A549 (cell line): Measurements from ENCODE around the gene CCL14. TPM values are rescaled to one million over a fixed set of nuclear protein-coding genes. Genes with fewer than 3 reads are reported as not detected.
"Not testable (repeated sequence)": the region's sequence is repeated elsewhere in the genome, so short reads cannot be mapped to it uniquely, and the experiment has no call there.

ENCODE experiments used
- ATAC-seq, 2 experiments: fragments of 200-7000 bp in 1 of 2; fragments of >200 bp in 1 of 2; cut with Nextera tagmentation in 1 of 2; cut with Tn5 transposase in 1 of 2; 3 replicates each; pipeline versions ENCODE4 v1.8.0 to v1.9.1; 2018 to 2020; ENCODE audit warnings: mild to moderate bottlenecking in 1 of 2, moderate library complexity in 1 of 2
- CTCF ChIA-PET: fragments of 300-600 bp; sonication (Branson Sonifier 250); formaldehyde crosslinking; extraction: SDS; loops from one replicate; lab custom pipeline; 2021; ENCODE audit warnings: antibody characterized with exemption, inconsistent platforms; lab: Yijun Ruan, JAX
- POLR2A ChIA-PET: fragments of 350-600 bp; formaldehyde crosslinking; extraction: SDS; loops from one replicate; lab custom pipeline; 2021; ENCODE audit warnings: antibody characterized with exemption, inconsistent platforms; lab: Yijun Ruan, JAX
- DNase-seq, 2 experiments: peaks; one replicate each; pipeline versions ENCODE4 v3.0.0 to v3.0.0-alpha.2; 2011 to 2016; ENCODE audit warnings: low read depth in 1 of 2, low spot score in 1 of 2
- FAIRE-seq: peaks from 2 replicates; lab custom pipeline; 2011; peaks lifted over from hg19 to GRCh38; lab: Jason Lieb, UNC
- H3K27ac ChIP-seq, 2 experiments: fragments of >200 bp; sonication (Bioruptor Twin); formaldehyde crosslinking; 3 replicates each; pipeline ENCODE4 v1.5.1; 2016 to 2017
- H3K4me1 ChIP-seq: fragments of >200 bp; sonication (Bioruptor Twin); formaldehyde crosslinking; 3 replicates; pipeline ENCODE4 v1.6.1; 2016
- H3K4me2 ChIP-seq: fragments of >200 bp; sonication (Bioruptor Twin); formaldehyde crosslinking; 3 replicates; pipeline ENCODE4 v1.6.1; 2016
- H3K4me3 ChIP-seq: fragments of >200 bp; sonication (Bioruptor Twin); formaldehyde crosslinking; 3 replicates; pipeline ENCODE4 v1.5.1; 2016
- H3K9me3 ChIP-seq: fragments of >200 bp; sonication (Bioruptor Twin); formaldehyde crosslinking; 3 replicates; pipeline ENCODE4 v1.6.1; 2016
- CBX8 ChIP-seq: fragments of 200-600 bp; sonication (generic); IDR thresholded peaks from 2 replicates; pipeline ENCODE4 v1.6.1; 2016
- CEBPB ChIP-seq, 2 experiments: fragments of >200 bp in 1 of 2; sonication (Bioruptor Twin) in 1 of 2; formaldehyde crosslinking in 1 of 2; IDR thresholded peaks; 2 replicates each; pipeline ENCODE4 v1.6.1; 2012 to 2016
- CHD4 ChIP-seq: fragments of 200-600 bp; sonication (generic); IDR thresholded peaks from 2 replicates; pipeline ENCODE4 v1.6.1; 2016; ENCODE audit warnings: antibody characterized with exemption, mild to moderate bottlenecking, borderline replicate concordance
- EHF ChIP-seq: fragments of 250-450 bp; sonication (Bioruptor Pico); IDR thresholded peaks from 2 replicates; pipeline ENCODE4 v1.5.0; 2020; ENCODE audit warnings: mild to moderate bottlenecking
- ELK1 ChIP-seq: fragments of 150-350 bp; IDR thresholded peaks from 2 replicates; pipeline ENCODE4 v1.6.1; 2014; ENCODE audit warnings: low read depth, mild to moderate bottlenecking, low read length
- HDAC2 ChIP-seq: fragments of 200-600 bp; sonication (generic); IDR thresholded peaks from 2 replicates; pipeline ENCODE4 v1.6.1; 2016
- HOXA7 ChIP-seq: fragments of 250-450 bp; sonication (Bioruptor Pico); IDR thresholded peaks from 2 replicates; pipeline ENCODE4 v1.5.0; 2020; ENCODE audit warnings: mild to moderate bottlenecking, moderate library complexity
- KDM5A ChIP-seq: fragments of 200-600 bp; sonication (generic); IDR thresholded peaks from 2 replicates; pipeline ENCODE4 v1.6.1; 2016; ENCODE audit warnings: antibody characterized with exemption, mild to moderate bottlenecking
- MAX ChIP-seq: IDR thresholded peaks from 2 replicates; pipeline ENCODE4 v1.6.1; 2012
- MYC ChIP-seq: IDR thresholded peaks from 2 replicates; pipeline ENCODE4 v1.6.1; 2012; ENCODE audit warnings: mild to moderate bottlenecking, inconsistent platforms, low read length, improper control_type of control experiment, borderline replicate concordance
- NPAS2 ChIP-seq: fragments of 250-450 bp; sonication (Bioruptor Pico); IDR thresholded peaks from 2 replicates; pipeline ENCODE4 v1.8.0; 2022; ENCODE audit warnings: mild to moderate bottlenecking, moderate library complexity, borderline replicate concordance
- POLR2A ChIP-seq: IDR thresholded peaks from 2 replicates; pipeline ENCODE4 v1.6.1; 2012; ENCODE audit warnings: mild to moderate bottlenecking, low read length
- RAD21 ChIP-seq, 2 experiments: fragments of >200 bp in 1 of 2; sonication (Bioruptor Twin) in 1 of 2; formaldehyde crosslinking in 1 of 2; IDR thresholded peaks in 1 of 2; conservative IDR thresholded peaks in 1 of 2; 2 replicates in 1 of 2; 3 replicates in 1 of 2; pipeline ENCODE4 v1.6.1; 2012 to 2018; ENCODE audit warnings: inconsistent platforms in 1 of 2
- SMC3 ChIP-seq: fragments of >200 bp; sonication (Bioruptor Twin); formaldehyde crosslinking; IDR thresholded peaks from 3 replicates; pipeline ENCODE4 v1.6.1; 2018; ENCODE audit warnings: inconsistent platforms
- SREBF2 ChIP-seq: fragments of 450-650 bp; IDR thresholded peaks from 2 replicates; pipeline ENCODE4 v1.6.1; 2014; ENCODE audit warnings: mild to moderate bottlenecking, moderate library complexity
- WGBS: methylation state at CpG from one replicate; pipeline ENCODE4 v1.1.6; 2017; ENCODE audit errors: missing lambda C conversion rate; 5-methylcytosine and 5-hydroxymethylcytosine counted together
- polyA plus RNA-seq, 4 experiments: library from polyadenylated mRNA; depleted of rRNA in 3 of 4; stranded (reverse); fragments of >200 nt; fragmentation: RNase III in 1 of 4; extraction: RNeasy Plus Mini Kit Qiagen cat#74134 plus additional on column Dnase treatment in 1 of 4; gene quantifications; 2 replicates in 3 of 4; 3 replicates in 1 of 4; pipeline ENCODE4 v1.2.3, GENCODE V29; 2011 to 2017
- TF ChIP-seq, protein P1 (sequence below): fragments of >200 bp; sonication (Bioruptor Twin); formaldehyde crosslinking; IDR thresholded peaks from 3 replicates; pipeline ENCODE4 v1.6.1; 2016
- TF ChIP-seq, protein P2 (sequence below): fragments of 200-600 bp; sonication (generic); IDR thresholded peaks from 2 replicates; pipeline ENCODE4 v1.6.1; 2016; ENCODE audit warnings: antibody characterized with exemption, mild to moderate bottlenecking, moderate library complexity

Gene CCL14
- polyA plus RNA-seq, 2 of the 4 experiments (the other 2 are of a cell fraction) = not detected

DNA sequence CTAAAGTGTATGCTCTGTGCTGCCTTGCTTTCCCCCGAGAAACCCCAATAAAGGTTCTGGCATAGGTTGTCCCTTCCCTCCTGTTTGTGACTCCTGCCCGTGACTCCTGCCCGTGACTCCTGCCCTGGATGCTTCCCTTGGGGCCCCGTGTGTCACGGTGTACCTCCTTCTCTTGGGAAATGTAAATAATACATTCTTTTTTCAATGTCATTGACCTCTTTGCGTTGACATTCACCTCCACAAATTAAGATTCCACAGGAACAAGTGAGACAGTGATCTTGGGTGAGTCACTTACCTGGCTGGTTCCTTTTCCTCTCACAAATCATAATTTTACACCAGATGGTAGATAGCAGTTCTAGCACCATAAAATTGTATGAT, 14.2 kb upstream of the CCL14 start:
- no peak for ATAC-seq
- no peak for TF ChIP-seq CBX8
- TF ChIP-seq EHF = no peak
- TF ChIP-seq NPAS2 (CRISPR knock-in tag) = no peak
- no peak for TF ChIP-seq HDAC2
- no peak for TF ChIP-seq CHD4
- no peak for TF ChIP-seq ELK1
- TF ChIP-seq, protein P1, sequence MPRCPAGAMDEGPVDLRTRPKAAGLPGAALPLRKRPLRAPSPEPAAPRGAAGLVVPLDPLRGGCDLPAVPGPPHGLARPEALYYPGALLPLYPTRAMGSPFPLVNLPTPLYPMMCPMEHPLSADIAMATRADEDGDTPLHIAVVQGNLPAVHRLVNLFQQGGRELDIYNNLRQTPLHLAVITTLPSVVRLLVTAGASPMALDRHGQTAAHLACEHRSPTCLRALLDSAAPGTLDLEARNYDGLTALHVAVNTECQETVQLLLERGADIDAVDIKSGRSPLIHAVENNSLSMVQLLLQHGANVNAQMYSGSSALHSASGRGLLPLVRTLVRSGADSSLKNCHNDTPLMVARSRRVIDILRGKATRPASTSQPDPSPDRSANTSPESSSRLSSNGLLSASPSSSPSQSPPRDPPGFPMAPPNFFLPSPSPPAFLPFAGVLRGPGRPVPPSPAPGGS = no peak
- no peak for TF ChIP-seq SREBF2
- no peak for TF ChIP-seq RAD21 (conservative IDR thresholded peaks at IDR 0.05 in 1 of 2, IDR thresholded peaks at IDR 0.05 in 1 of 2)
- TF ChIP-seq POLR2A = no peak
- TF ChIP-seq, all 56 proteins: peak for 0
- CTCF ChIA-PET = interaction anchor here (1.0 to 1.5 kb wide), 3 partner anchors 11 to 149 kb away, joined by 3 read pairs; no protein-coding TSS in a partner anchor
- DNase-seq (no peak), FAIRE-seq (no peak)
- Histone ChIP-seq H3K4me1 (no peaks in the 10 kb centered on the region), H3K4me2 (no peak overlapping the region), H3K27ac (no peak overlapping the region), H3K9me3 (no peaks in the 10 kb centered on the region), H3K4me3 (no peak overlapping the region)
- WGBS = 18% methylated on average over 6 of the region's 6 CpGs
- POLR2A ChIA-PET = no interaction called here

DNA sequence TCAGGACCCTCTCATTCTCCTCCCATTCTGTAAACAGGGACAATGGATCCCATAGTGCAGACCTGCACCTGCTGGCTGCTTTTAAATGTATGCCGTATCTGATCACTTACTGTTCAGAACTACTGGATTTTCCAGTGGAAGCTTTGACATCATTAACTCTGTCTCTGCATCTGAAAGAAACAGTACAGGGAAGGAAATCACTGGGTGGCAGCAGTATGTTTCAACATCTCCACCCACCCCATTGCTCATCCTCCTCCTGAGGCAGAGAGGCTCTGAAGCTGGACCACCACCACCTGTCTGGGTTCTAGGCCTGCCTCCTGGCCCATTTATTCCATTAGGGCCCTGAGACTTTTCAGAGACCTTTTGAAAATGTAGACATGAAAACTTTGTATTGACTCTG, 12.2 kb upstream of the CCL14 start:
- no peak overlapping the region for H3K4me3 ChIP-seq
- H3K4me1 ChIP-seq = no peaks in the 10 kb centered on the region
- ATAC-seq (no peak), DNase-seq (no peak), FAIRE-seq (no peak)
- H3K9me3 ChIP-seq = peaks cover 11% of the 10 kb centered on the region; the same call in 2 of the 3 replicates
- ChIA-PET POLR2A (no interaction called here), CTCF (interaction anchor here (1.2 kb wide), 1 partner anchor 17 kb away, joined by 3 read pairs; the partner anchor contains the start of gene CCL16)
- no peak overlapping the region for H3K27ac ChIP-seq
- no peak overlapping the region for H3K4me2 ChIP-seq
- WGBS = 68% methylated on average over 1 of the region's 1 CpG
- TF ChIP-seq, protein P2, sequence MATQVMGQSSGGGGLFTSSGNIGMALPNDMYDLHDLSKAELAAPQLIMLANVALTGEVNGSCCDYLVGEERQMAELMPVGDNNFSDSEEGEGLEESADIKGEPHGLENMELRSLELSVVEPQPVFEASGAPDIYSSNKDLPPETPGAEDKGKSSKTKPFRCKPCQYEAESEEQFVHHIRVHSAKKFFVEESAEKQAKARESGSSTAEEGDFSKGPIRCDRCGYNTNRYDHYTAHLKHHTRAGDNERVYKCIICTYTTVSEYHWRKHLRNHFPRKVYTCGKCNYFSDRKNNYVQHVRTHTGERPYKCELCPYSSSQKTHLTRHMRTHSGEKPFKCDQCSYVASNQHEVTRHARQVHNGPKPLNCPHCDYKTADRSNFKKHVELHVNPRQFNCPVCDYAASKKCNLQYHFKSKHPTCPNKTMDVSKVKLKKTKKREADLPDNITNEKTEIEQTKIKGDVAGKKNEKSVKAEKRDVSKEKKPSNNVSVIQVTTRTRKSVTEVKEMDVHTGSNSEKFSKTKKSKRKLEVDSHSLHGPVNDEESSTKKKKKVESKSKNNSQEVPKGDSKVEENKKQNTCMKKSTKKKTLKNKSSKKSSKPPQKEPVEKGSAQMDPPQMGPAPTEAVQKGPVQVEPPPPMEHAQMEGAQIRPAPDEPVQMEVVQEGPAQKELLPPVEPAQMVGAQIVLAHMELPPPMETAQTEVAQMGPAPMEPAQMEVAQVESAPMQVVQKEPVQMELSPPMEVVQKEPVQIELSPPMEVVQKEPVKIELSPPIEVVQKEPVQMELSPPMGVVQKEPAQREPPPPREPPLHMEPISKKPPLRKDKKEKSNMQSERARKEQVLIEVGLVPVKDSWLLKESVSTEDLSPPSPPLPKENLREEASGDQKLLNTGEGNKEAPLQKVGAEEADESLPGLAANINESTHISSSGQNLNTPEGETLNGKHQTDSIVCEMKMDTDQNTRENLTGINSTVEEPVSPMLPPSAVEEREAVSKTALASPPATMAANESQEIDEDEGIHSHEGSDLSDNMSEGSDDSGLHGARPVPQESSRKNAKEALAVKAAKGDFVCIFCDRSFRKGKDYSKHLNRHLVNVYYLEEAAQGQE = no peak
- TF ChIP-seq KDM5A = no peak

DNA sequence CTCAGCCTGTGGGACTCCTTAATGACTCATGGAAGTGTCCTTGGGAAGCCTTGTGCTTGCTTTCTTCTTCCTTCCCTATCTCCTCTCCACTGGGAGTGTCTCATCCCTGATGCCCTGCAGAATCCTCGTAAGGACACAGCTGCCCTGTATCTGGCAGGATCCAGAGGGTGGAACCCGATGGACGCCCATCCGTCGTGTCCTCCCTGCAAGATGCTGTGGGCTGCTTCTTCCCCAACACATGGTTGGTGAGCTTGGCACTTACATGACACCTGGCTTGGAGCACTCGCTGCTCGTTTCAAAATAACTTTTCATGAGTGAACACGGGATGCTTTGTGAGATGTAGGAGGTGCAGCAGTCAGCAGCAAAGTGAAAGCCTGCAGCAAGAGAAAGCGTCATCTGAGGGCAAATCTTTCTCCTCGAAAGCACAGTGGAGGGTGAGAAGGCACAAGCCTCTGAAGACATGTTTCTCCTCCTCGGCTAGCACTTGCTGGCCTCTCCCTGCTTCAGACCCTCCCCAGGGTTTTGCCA, 11.6 kb upstream of the CCL14 start:
- Histone ChIP-seq H3K27ac (no peak overlapping the region), H3K9me3 (peaks cover 11% of the 10 kb centered on the region; the same call in 2 of the 3 replicates), H3K4me1 (no peaks in the 10 kb centered on the region), H3K4me2 (peak overlapping the region; percentile 29; the same call in 2 of the 3 replicates), H3K4me3 (no peak overlapping the region)
- no peak for TF ChIP-seq MAX
- TF ChIP-seq SMC3 = no peak
- TF ChIP-seq CEBPB (IDR thresholded peaks at IDR 0.05) = no peak
- TF ChIP-seq MYC = no peak
- no peak for TF ChIP-seq HOXA7 (CRISPR knock-in tag)
- ATAC-seq = peak; percentile 35 to 38; a peak in 2 of 6 replicates
- ChIA-PET POLR2A (no interaction called here), CTCF (interaction anchor here (0.7 to 1.2 kb wide), 2 partner anchors 16 to 29 kb away, joined by 3 to 5 read pairs; partner anchors contain the start of gene CCL16)
- FAIRE-seq = no peak
- no peak for DNase-seq
- 17% methylated on average over 11 of the region's 11 CpGs for WGBS

- DNase-seq, ATAC-seq, H3K4me1 ChIP-seq, H3K4me2 ChIP-seq, FAIRE-seq, H3K27ac ChIP-seq, POLR2A ChIA-PET, H3K4me3 ChIP-seq: not testable (repeated sequence)
- WGBS = 50% methylated on average over 2 of the region's 2 CpGs
- CTCF ChIA-PET = interaction anchor here (1.4 to 1.5 kb wide), 2 partner anchors 33 to 154 kb away, joined by 3 read pairs; no protein-coding TSS in a partner anchor
- peaks cover 11% of the 10 kb centered on the region; the same call in 2 of the 3 replicates for H3K9me3 ChIP-seq
Observed at GRCh38 chr17:35995346-35995745, 8.8 kb upstream of the CCL14 start.
